SH-SY5Y (cell line): ENCODE data around the gene TEPSIN.

Source experiments
- GATA2 ChIP-seq: IDR thresholded peaks from 2 replicates; pipeline ENCODE4 v1.6.1; 2011; ENCODE audit warnings: mild to moderate bottlenecking, low read depth, low read length
- GATA3 ChIP-seq: IDR thresholded peaks from 2 replicates; pipeline ENCODE4 v1.6.1; 2011; ENCODE audit warnings: low read depth, mild to moderate bottlenecking, low read length, moderate library complexity

GRCh38 chr17:81194941-81195901 is 43.6 kb downstream of the TEPSIN start:
- TF ChIP-seq GATA2 (no peak), GATA3 (no peak)
